ENCODE measurements around the gene RIPOR1. TPM values are rescaled to one million over a fixed set of nuclear protein-coding genes. Genes with fewer than 3 reads are reported as not detected.

Gene RIPOR1
- total RNA-seq, 2 donors from 2014 or later: 39.9 to 54.1 TPM

GRCh38 chr16:67517661-67518423 is 10.8 kb upstream of the RIPOR1 start:
- TF ChIP-seq CTCF (conservative IDR thresholded peaks at IDR 0.05): no peak
- no peak overlapping the region for H3K4me3 ChIP-seq (ENCODE audit: low read length)
- no peaks in the 10 kb centered on the region for H3K9me3 ChIP-seq (ENCODE audit: control insufficient read depth, low read length)
- H3K27me3 ChIP-seq (ENCODE audit: control insufficient read depth, insufficient read depth, low read length, poor library complexity, severe bottlenecking): no peaks in the 10 kb centered on the region
- H3K27ac ChIP-seq (ENCODE audit: low read depth, low read length): no peak overlapping the region
- Mint-ChIP-seq H3K27me3 (ENCODE audit: insufficient read depth) (peaks cover 28% of the 10 kb centered on the region), H3K4me1 (no peaks in the 10 kb centered on the region), H3K4me3 (no peak overlapping the region), H3K36me3 (ENCODE audit: low read depth) (no peaks in the 10 kb centered on the region), H3K9me3 (no peaks in the 10 kb centered on the region), H3K27ac (no peak overlapping the region)
- H3K36me3 ChIP-seq (ENCODE audit: control insufficient read depth, insufficient read depth, low read length): no peaks in the 10 kb centered on the region
- H3K9ac ChIP-seq (ENCODE audit: extremely low read depth, low read length, poor library complexity, severe bottlenecking): no peak overlapping the region
- 87 to 92% methylated on average over 7 to 10 of the region's 11 CpGs for whole genome bisulfite sequencing, 2 experiments (ENCODE audit: insufficient coverage in 1 of 2, insufficient read length in 1 of 2)
- DNase-seq: no peak
- no peaks in the 10 kb centered on the region for H3K4me1 ChIP-seq (ENCODE audit: control insufficient read depth, insufficient read depth, low read length)

- WGBS, 2 experiments (ENCODE audit: insufficient coverage in 1 of 2, insufficient read length in 1 of 2): 93 to 96% methylated on average over 6 to 8 of the region's 8 CpGs
- H3K4me1 Mint-ChIP-seq: no peaks in the 10 kb centered on the region
- Histone ChIP-seq H3K4me1 (ENCODE audit: control insufficient read depth, insufficient read depth, low read length) (no peaks in the 10 kb centered on the region), H3K9ac (ENCODE audit: extremely low read depth, low read length, poor library complexity, severe bottlenecking) (no peak overlapping the region), H3K4me3 (ENCODE audit: low read length) (no peak overlapping the region), H3K36me3 (ENCODE audit: control insufficient read depth, insufficient read depth, low read length) (no peaks in the 10 kb centered on the region), H3K9me3 (ENCODE audit: control insufficient read depth, low read length) (no peaks in the 10 kb centered on the region), H3K27me3 (ENCODE audit: control insufficient read depth, insufficient read depth, low read length, poor library complexity, severe bottlenecking) (no peaks in the 10 kb centered on the region), H3K27ac (ENCODE audit: low read depth, low read length) (no peak overlapping the region)
- H3K36me3 Mint-ChIP-seq (ENCODE audit: low read depth): no peaks in the 10 kb centered on the region
- H3K27ac Mint-ChIP-seq: no peak overlapping the region
- H3K4me3 Mint-ChIP-seq: no peak overlapping the region
- peaks cover 33% of the 10 kb centered on the region for H3K27me3 Mint-ChIP-seq (ENCODE audit: insufficient read depth)
- DNase-seq: no peak
- no peaks in the 10 kb centered on the region for H3K9me3 Mint-ChIP-seq
- no peak for TF ChIP-seq CTCF (conservative IDR thresholded peaks at IDR 0.05)
Measured at GRCh38 chr16:67518676-67519075, 10.0 kb upstream of the RIPOR1 start.

GRCh38 chr16:67519242-67519641 is 9.4 kb upstream of the RIPOR1 start:
- Histone ChIP-seq H3K4me3 (ENCODE audit: low read length) (no peak overlapping the region), H3K4me1 (ENCODE audit: control insufficient read depth, insufficient read depth, low read length) (no peaks in the 10 kb centered on the region), H3K9ac (ENCODE audit: extremely low read depth, low read length, poor library complexity, severe bottlenecking) (no peak overlapping the region), H3K36me3 (ENCODE audit: control insufficient read depth, insufficient read depth, low read length) (no peaks in the 10 kb centered on the region), H3K27me3 (ENCODE audit: control insufficient read depth, insufficient read depth, low read length, poor library complexity, severe bottlenecking) (peaks cover 2% of the 10 kb centered on the region), H3K27ac (ENCODE audit: low read depth, low read length) (no peak overlapping the region), H3K9me3 (ENCODE audit: control insufficient read depth, low read length) (no peaks in the 10 kb centered on the region)
- no peaks in the 10 kb centered on the region for H3K4me1 Mint-ChIP-seq
- no peak overlapping the region for H3K4me3 Mint-ChIP-seq
- H3K9me3 Mint-ChIP-seq: no peaks in the 10 kb centered on the region
- WGBS, 2 experiments (ENCODE audit: insufficient coverage in 1 of 2, insufficient read length in 1 of 2): 89 to 90% methylated on average over 3 to 4 of the region's 4 CpGs
- TF ChIP-seq CTCF (conservative IDR thresholded peaks at IDR 0.05): no peak
- no peak for DNase-seq
- H3K36me3 Mint-ChIP-seq (ENCODE audit: low read depth): no peaks in the 10 kb centered on the region
- peaks cover 39% of the 10 kb centered on the region for H3K27me3 Mint-ChIP-seq (ENCODE audit: insufficient read depth)
- no peak overlapping the region for H3K27ac Mint-ChIP-seq

All from endodermal cell (in vitro differentiated cells).